Measurements from ENCODE around the gene MINDY3.

- TF ChIP-seq, protein P1, sequence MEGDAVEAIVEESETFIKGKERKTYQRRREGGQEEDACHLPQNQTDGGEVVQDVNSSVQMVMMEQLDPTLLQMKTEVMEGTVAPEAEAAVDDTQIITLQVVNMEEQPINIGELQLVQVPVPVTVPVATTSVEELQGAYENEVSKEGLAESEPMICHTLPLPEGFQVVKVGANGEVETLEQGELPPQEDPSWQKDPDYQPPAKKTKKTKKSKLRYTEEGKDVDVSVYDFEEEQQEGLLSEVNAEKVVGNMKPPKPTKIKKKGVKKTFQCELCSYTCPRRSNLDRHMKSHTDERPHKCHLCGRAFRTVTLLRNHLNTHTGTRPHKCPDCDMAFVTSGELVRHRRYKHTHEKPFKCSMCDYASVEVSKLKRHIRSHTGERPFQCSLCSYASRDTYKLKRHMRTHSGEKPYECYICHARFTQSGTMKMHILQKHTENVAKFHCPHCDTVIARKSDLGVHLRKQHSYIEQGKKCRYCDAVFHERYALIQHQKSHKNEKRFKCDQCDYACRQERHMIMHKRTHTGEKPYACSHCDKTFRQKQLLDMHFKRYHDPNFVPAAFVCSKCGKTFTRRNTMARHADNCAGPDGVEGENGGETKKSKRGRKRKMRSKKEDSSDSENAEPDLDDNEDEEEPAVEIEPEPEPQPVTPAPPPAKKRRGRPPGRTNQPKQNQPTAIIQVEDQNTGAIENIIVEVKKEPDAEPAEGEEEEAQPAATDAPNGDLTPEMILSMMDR (IDR thresholded peaks at IDR 0.05): no peak
- no peak for TF ChIP-seq POLR2A (IDR thresholded peaks at IDR 0.05)
These were observed 16.6 kb downstream of the MINDY3 start for GRCh38 chr10:15843695-15844094.
